ENCODE results near the gene RASSF8.

The RASSF8 gene

GRCh38 chr12:26062566-26062965, 104.1 kb downstream of the RASSF8 start:
- no peak for DNase-seq

GRCh38 chr12:26065451-26065850, 107.0 kb downstream of the RASSF8 start:
- no peak for DNase-seq

GRCh38 chr12:26068503-26068902, 110.0 kb downstream of the RASSF8 start:
- DNase-seq: no peak

- no peak for DNase-seq
These were observed 111.3 kb downstream of the RASSF8 start for GRCh38 chr12:26069796-26070195.

GRCh38 chr12:26077915-26078702, 119.6 kb downstream of the RASSF8 start:
- DNase-seq: no peak

GRCh38 chr12:26080911-26081310, 122.4 kb downstream of the RASSF8 start:
- DNase-seq: no peak

GRCh38 chr12:26086936-26087335, 128.5 kb downstream of the RASSF8 start:
- no peak for DNase-seq

GRCh38 chr12:26088998-26089397, 130.5 kb downstream of the RASSF8 start:
- no peak for DNase-seq

GRCh38 chr12:26090836-26091510, 132.5 kb downstream of the RASSF8 start:
- DNase-seq: no peak

GRCh38 chr12:26091822-26092221, 133.3 kb downstream of the RASSF8 start:
- DNase-seq: no peak

GRCh38 chr12:26092346-26093105, 134.0 kb downstream of the RASSF8 start:
- DNase-seq: no peak

- DNase-seq: no peak
These were observed 136.7 kb downstream of the RASSF8 start for GRCh38 chr12:26095186-26095585.

GRCh38 chr12:26096036-26096435, 137.6 kb downstream of the RASSF8 start:
- DNase-seq: no peak

- DNase-seq: peak; percentile 59
These were observed 138.8 kb downstream of the RASSF8 start for GRCh38 chr12:26097046-26097878.

- no peak for DNase-seq
These were observed 142.3 kb downstream of the RASSF8 start for GRCh38 chr12:26100666-26101349.

GRCh38 chr12:26101350-26101734, 142.9 kb downstream of the RASSF8 start:
- no peak for DNase-seq

- DNase-seq: no peak
These were observed 143.3 kb downstream of the RASSF8 start for GRCh38 chr12:26101763-26102162.

GRCh38 chr12:26102953-26103352, 144.5 kb downstream of the RASSF8 start:
- DNase-seq: no peak

GRCh38 chr12:26106347-26106746, 147.9 kb downstream of the RASSF8 start:
- DNase-seq: no peak

GRCh38 chr12:26108915-26109314, 150.4 kb downstream of the RASSF8 start:
- DNase-seq: no peak

- no peak for DNase-seq
These were observed 150.9 kb downstream of the RASSF8 start for GRCh38 chr12:26109343-26109881.

GRCh38 chr12:26112232-26112631, 153.8 kb downstream of the RASSF8 start:
- DNase-seq: no peak

Data from CD4-positive, alpha-beta T cell treated with Interleukin-10 for 1 hour (primary cell).